Measurements from ENCODE around the gene ZNF430.

- no peak for TF ChIP-seq CTCF (IDR thresholded peaks at IDR 0.05)
- TF ChIP-seq POLR2A (IDR thresholded peaks at IDR 0.05) = peak in 1 of 2 donors; percentile 74
These were observed at the start of gene ZNF430 for GRCh38 chr19:21020298-21021227.
